ENCODE data around the gene OCRL.

- TF ChIP-seq MAX (IDR thresholded peaks at IDR 0.05) (no peak), RAD21 (IDR thresholded peaks at IDR 0.05; ENCODE audit: low read depth) (0 out of 2 replicates have a peak, but pooled peaks have one; percentile 8), YY1 (IDR thresholded peaks at IDR 0.05; ENCODE audit: low read depth) (no peak)
Measured at GRCh38 chrX:129600981-129601424, 60.9 kb downstream of the OCRL start.
